Loucy (cell line): ENCODE measurements around the gene PAM.

Experiments used
- H2AFZ ChIP-seq: fragments of 200-600 bp; sonication (generic); 2 replicates; pipeline ENCODE4 v1.6.0; 2016; ENCODE audit warnings: antibody characterized with exemption, mild to moderate bottlenecking, low read length, moderate library complexity
- H3F3A ChIP-seq: fragments of 200-600 bp; 2 replicates; pipeline ENCODE4 v1.6.0; 2016; ENCODE audit warnings: antibody characterized with exemption, low read depth, mild to moderate bottlenecking
- H3K27me3 ChIP-seq: fragments of 200-600 bp; sonication (generic); 2 replicates; pipeline ENCODE4 v1.6.1; 2014; ENCODE audit warnings: low read length, mild to moderate bottlenecking; ENCODE audit not compliant: insufficient read depth, poor library complexity, severe bottlenecking
- H3K36me3 ChIP-seq: fragments of 200-600 bp; sonication (generic); 2 replicates; pipeline ENCODE4 v1.6.1; 2016; ENCODE audit warnings: low read length; ENCODE audit not compliant: insufficient read depth
- H3K4me1 ChIP-seq: fragments of 200-600 bp; sonication (generic); 2 replicates; pipeline ENCODE4 v1.5.1; 2014; ENCODE audit warnings: low read length, mild to moderate bottlenecking; ENCODE audit not compliant: insufficient read depth, poor library complexity, severe bottlenecking
- H3K4me2 ChIP-seq: fragments of 200-600 bp; sonication (generic); 2 replicates; pipeline ENCODE4 v1.6.0; 2014; ENCODE audit warnings: antibody characterized with exemption, low read length, low read depth, mild to moderate bottlenecking; ENCODE audit not compliant: poor library complexity, severe bottlenecking
- H3K4me3 ChIP-seq: fragments of 200-600 bp; sonication (generic); 2 replicates; pipeline ENCODE4 v1.5.1; 2014; ENCODE audit warnings: low read length, mild to moderate bottlenecking, mixed read lengths; ENCODE audit not compliant: poor library complexity, severe bottlenecking
- H3K79me2 ChIP-seq: fragments of 200-600 bp; sonication (generic); 2 replicates; pipeline ENCODE4 v1.6.1; 2014; ENCODE audit warnings: low read length; ENCODE audit not compliant: insufficient read depth
- H3K9ac ChIP-seq: fragments of 200-600 bp; sonication (generic); 2 replicates; pipeline ENCODE4 v1.6.0; 2014; ENCODE audit warnings: mild to moderate bottlenecking, low read depth, low read length, moderate library complexity; ENCODE audit not compliant: poor library complexity, severe bottlenecking
- H3K9me2 ChIP-seq: fragments of 200-600 bp; sonication (generic); replicated peaks from 2 replicates; pipeline ENCODE4 v1.6.1; 2016; ENCODE audit warnings: low read depth, low read length, mixed read lengths
- H3K9me3 ChIP-seq: fragments of 200-600 bp; sonication (generic); 2 replicates; pipeline ENCODE4 v1.6.1; 2014; ENCODE audit warnings: mild to moderate bottlenecking, antibody characterized with exemption, low read length, low read depth; ENCODE audit not compliant: insufficient read depth
- H4K20me1 ChIP-seq: fragments of 200-600 bp; sonication (generic); 2 replicates; pipeline ENCODE4 v1.6.0; 2014; ENCODE audit warnings: antibody characterized with exemption, low read length, mild to moderate bottlenecking; ENCODE audit not compliant: insufficient read depth, poor library complexity, severe bottlenecking
- CTCF ChIP-seq: fragments of 200-600 bp; sonication (generic); conservative IDR thresholded peaks from 2 replicates; pipeline ENCODE4 v1.5.1; 2014; ENCODE audit warnings: mild to moderate bottlenecking, antibody characterized with exemption, low read length
- EZH2phosphoT487 ChIP-seq: fragments of 200-600 bp; IDR thresholded peaks from 2 replicates; pipeline ENCODE4 v1.6.1; 2018; ENCODE audit warnings: antibody characterized with exemption, mild to moderate bottlenecking, moderate library complexity, borderline replicate concordance

PAM gene

GRCh38 chr5:102811972-102812371, 56.9 kb downstream of the PAM start:
- Histone ChIP-seq H2AFZ (no peak overlapping the region), H3K9me2 (no peaks in the 10 kb centered on the region), H3K4me2 (no peak overlapping the region), H3K79me2 (no peaks in the 10 kb centered on the region), H3F3A (no peaks in the 10 kb centered on the region), H3K9me3 (no peaks in the 10 kb centered on the region), H3K4me3 (no peak overlapping the region), H3K27me3 (no peaks in the 10 kb centered on the region), H3K9ac (no peak overlapping the region), H4K20me1 (no peaks in the 10 kb centered on the region), H3K36me3 (no peaks in the 10 kb centered on the region), H3K4me1 (peaks cover 20% of the 10 kb centered on the region)
- TF ChIP-seq EZH2phosphoT487 (no peak), CTCF (no peak)

GRCh38 chr5:102813740-102814139, 58.6 kb downstream of the PAM start:
- Histone ChIP-seq H2AFZ (no peak overlapping the region), H3K9me2 (no peaks in the 10 kb centered on the region), H3K4me2 (no peak overlapping the region), H3K79me2 (no peaks in the 10 kb centered on the region), H3F3A (no peaks in the 10 kb centered on the region), H3K36me3 (no peaks in the 10 kb centered on the region), H3K4me1 (peaks cover 8% of the 10 kb centered on the region), H3K9me3 (no peaks in the 10 kb centered on the region), H3K4me3 (no peak overlapping the region), H4K20me1 (no peaks in the 10 kb centered on the region), H3K9ac (no peak overlapping the region), H3K27me3 (no peaks in the 10 kb centered on the region)
- TF ChIP-seq CTCF: no peak
- no peak for TF ChIP-seq EZH2phosphoT487

- Histone ChIP-seq H3K27me3 (no peaks in the 10 kb centered on the region), H3K4me1 (peaks cover 8% of the 10 kb centered on the region), H3F3A (no peaks in the 10 kb centered on the region), H2AFZ (no peak overlapping the region), H3K9ac (no peak overlapping the region), H3K36me3 (no peaks in the 10 kb centered on the region), H3K79me2 (no peaks in the 10 kb centered on the region), H3K4me2 (no peak overlapping the region), H3K9me3 (no peaks in the 10 kb centered on the region), H3K4me3 (no peak overlapping the region), H4K20me1 (no peaks in the 10 kb centered on the region), H3K9me2 (no peaks in the 10 kb centered on the region)
- TF ChIP-seq CTCF: no peak
- no peak for TF ChIP-seq EZH2phosphoT487
These were observed 60.0 kb downstream of the PAM start for GRCh38 chr5:102815084-102815483.
